Medulla oblongata (tissue), 1 donor: ENCODE measurements around the gene PTPN5.
A peak's percentile ranks its signal among the peaks of the same experiment; 100 is the strongest.

Experiments used
- DNase-seq: peaks from one replicate; pipeline ENCODE4 v3.0.0-alpha.2; 2015; ENCODE audit errors: extremely low spot score

PTPN5 gene

GRCh38 chr11:18739685-18740084, 51.9 kb downstream of the PTPN5 start:
- no peak for DNase-seq

- no peak for DNase-seq
Measured at GRCh38 chr11:18737642-18738041, 54.0 kb downstream of the PTPN5 start.

DNA sequence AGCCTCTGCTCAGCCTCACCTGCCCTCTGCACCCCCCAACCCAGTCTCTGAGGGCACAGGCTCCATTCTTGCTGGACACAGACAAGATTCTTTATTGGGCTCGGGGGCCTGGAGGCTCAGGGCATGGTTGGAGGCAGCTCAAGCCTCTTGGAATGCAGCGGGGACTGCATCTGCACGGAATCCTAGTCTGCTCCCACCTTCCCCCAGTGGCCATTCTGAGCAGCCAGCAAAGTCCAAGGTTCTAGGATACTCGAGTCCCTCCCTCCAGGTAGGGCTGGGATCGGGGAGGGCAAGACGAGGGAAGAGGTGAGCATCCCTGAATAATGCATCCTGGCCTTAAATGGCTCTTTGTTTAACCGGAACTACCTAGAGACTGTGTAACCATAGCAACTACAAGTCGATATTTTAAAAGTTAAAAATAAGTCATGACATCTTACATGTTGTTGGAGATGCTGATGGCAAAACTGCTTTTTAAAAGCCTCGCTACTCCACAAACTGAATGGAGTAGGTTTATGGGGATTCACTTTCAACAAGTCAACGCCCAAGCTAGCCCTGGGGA, 54.9 kb downstream of the PTPN5 start:
- DNase-seq, result no peak

DNA sequence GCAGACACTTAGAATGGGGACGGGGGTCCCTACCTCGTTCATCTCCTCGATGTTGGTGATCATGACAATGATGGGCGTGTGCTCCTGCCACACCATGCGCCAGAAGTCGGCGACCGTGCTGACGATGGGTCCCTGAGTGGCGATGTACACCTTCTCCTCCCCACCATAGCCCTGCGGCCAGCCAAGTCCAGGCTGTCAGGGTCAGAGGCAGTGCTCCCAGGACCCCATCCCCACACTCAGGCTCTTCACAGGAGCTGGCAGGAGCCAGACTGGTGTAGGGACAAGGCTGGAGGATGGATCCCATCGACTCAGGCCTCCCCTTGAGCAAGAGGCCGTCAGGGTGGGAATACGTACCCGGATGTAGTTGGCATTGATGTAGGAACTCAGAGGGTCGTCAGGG, 58.4 kb downstream of the PTPN5 start:
- no peak for DNase-seq

GRCh38 chr11:18731949-18732821, 59.4 kb downstream of the PTPN5 start:
- peak; percentile 74 for DNase-seq

GRCh38 chr11:18731441-18731840, 60.2 kb downstream of the PTPN5 start:
- DNase-seq, result no peak

- DNase-seq, result no peak
Measured at GRCh38 chr11:18730020-18730419, 61.6 kb downstream of the PTPN5 start.

GRCh38 chr11:18729426-18729825, 62.2 kb downstream of the PTPN5 start:
- DNase-seq, result no peak

GRCh38 chr11:18728658-18729057, 62.9 kb downstream of the PTPN5 start:
- no peak for DNase-seq

DNA sequence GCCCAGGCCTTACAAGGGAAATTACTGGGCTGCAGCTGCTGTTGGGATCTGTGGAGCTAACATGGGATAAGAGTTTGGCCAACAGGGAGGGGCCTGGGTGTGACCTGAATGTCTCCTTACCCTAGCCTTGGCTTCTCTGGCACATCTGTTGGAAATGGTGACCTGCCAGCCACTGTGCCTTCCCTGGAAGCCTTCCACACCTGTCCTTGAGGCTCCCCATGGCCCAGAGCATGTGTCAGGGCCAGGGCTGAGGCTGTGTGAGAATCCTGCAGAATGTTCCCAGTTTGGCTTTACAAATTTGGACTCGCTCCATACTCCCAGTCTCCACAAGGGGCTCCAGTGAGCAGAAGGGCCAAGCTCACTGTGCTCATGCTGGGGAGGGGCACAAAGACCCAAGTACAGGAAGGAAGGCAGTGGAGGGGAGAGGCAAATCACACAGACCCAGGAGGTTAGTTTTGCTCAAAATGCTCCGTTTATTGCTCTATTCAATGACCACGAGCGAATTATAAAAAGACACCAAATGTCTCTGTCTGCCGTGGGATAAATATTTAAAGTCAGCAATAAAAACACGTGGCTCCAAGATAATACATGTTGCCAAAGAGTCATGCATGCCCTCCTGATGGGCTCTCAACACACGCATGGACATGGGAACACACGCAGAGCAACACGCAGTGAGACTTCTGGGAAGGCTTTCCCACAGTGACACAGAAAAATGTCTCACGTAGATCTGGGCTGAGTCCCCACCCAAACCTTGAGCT, 63.9 kb downstream of the PTPN5 start:
- peak; percentile 50 for DNase-seq

GRCh38 chr11:18726040-18726439, 65.6 kb downstream of the PTPN5 start, which contains the start of gene IGSF22:
TSS of gene IGSF22 (minus strand) at chr11:18726188. CDS start at chr11:18724236, 1,952 bp downstream.
- no peak for DNase-seq

DNA sequence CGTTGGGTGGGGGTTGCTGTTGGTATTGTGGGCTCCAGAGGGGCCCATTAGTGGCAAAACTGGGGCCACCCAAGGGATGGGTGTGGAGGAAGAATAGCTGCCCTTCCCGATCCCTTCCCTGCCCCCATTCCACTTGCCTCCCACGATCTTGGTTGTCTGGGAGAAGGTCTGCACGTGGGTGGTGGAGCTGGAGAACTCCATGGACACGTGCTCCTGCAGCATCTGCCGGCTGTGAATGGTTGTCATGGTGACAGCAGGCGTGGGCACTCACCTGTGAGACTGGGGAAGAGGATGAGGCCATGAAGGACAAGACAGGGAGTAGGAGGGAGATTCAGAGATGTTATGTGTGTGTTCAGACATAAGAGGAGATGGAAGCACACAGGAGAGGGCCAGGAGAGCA, 67.6 kb downstream of the PTPN5 start:
- DNase-seq, result no peak

GRCh38 chr11:18722293-18722637, 69.3 kb downstream of the PTPN5 start:
- no peak for DNase-seq

DNA sequence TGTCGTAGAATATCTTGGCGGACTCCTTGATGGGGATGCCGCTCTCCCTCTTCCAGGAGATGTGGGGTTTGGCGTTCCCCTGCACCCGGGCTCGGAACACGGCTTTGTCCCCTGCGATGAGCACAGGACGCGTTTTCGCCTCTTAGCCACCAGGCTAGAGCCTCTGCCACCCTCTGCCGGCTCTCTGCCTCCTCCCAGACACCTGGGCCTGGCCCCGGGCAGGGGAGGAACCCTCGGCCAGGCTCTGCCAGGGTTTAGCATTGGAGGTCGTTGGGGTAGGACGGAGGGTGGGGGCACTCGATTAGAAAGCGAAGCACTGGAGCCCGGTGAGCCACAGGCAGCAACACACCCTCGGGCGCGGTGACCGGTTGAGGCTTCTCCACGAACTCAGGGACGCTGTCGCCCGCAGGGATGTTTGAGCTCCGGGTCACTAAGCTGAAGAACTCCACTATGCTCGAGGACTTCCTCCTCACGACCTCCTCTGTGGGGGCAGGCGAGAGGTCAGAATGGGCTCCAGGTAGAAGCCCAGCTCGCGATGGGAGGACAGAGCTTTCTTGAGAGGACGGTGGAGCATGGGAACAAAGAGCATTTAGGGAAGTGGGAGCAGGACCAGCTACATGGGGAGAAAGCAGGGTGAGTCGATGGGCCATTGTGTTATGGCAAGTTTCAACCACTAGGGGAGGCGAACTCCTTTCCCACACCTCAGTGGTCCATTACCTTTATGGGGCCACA, 69.9 kb downstream of the PTPN5 start:
- peak; percentile 54 for DNase-seq

- peak; percentile 78 for DNase-seq
Measured at GRCh38 chr11:18720808-18721560, 70.6 kb downstream of the PTPN5 start.

DNA sequence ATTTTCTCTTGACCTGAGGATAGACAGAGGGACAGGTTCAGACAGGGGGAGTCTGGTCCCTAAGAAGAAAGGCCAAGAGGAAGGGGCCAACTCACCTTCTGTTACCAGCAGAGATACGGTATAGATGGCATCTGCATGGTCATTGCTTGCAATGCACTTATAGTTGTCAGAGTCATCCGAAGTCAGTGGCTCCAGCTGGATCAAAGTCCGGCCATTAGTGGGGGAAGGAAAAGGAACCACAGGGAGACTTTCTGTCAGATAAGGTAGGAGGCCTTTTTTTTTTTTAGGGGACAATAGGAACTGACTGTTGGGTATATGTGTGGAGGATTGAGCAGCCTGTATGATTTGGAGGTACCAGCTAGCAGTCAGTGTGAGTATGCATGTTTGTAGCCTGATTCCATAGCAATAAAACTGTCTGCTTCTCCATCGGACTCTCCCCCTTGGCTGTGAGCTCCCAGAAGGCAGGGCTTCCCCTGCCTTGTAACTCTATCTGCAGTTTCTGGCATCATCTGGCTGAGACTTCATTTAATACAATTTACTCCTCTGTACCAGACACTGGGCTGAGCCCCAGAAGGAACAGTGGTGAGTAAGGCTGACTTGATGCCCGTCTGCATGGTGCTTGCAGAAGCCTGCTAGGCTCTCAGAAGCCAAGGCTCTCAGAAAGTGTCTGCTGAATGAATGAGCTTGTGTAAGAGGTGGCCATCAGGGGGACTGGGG, 71.3 kb downstream of the PTPN5 start:
- DNase-seq, result peak; percentile 46

DNA sequence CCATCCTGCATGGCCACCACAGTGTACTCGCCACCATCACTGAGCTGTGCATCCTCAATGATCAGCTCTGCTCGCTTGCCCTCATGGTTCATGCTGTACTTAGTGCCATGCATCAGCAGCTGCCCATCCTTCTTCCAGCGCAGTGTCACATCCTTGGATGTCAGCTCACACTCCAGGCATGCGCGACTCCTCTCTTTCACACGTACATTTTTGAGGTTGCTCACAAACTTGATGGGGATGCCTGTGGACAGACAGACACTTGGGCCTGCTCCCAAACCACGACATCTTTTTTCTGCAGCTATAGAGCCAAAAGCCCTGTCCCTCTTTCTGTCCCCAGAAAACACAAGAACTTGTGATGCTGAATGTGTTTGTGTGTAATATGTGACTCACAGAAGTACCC, 76.1 kb downstream of the PTPN5 start:
- DNase-seq, result no peak

DNA sequence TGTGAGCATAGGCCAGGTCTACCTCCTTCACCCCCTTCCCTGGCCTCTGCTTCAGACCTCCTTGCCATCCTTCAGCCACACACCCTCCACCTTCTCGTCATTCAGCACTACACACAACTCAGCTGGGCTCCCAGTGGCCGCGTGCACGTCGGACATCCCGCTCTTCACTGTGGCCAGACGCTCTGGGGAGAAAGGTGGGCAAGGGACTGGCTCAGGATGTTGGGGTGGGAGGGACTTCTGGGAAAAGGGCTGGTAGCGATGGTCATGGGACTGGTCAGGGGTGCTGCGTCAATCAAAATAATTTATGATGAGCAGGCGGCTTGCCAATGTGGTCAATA, 77.2 kb downstream of the PTPN5 start:
- no peak for DNase-seq

DNA sequence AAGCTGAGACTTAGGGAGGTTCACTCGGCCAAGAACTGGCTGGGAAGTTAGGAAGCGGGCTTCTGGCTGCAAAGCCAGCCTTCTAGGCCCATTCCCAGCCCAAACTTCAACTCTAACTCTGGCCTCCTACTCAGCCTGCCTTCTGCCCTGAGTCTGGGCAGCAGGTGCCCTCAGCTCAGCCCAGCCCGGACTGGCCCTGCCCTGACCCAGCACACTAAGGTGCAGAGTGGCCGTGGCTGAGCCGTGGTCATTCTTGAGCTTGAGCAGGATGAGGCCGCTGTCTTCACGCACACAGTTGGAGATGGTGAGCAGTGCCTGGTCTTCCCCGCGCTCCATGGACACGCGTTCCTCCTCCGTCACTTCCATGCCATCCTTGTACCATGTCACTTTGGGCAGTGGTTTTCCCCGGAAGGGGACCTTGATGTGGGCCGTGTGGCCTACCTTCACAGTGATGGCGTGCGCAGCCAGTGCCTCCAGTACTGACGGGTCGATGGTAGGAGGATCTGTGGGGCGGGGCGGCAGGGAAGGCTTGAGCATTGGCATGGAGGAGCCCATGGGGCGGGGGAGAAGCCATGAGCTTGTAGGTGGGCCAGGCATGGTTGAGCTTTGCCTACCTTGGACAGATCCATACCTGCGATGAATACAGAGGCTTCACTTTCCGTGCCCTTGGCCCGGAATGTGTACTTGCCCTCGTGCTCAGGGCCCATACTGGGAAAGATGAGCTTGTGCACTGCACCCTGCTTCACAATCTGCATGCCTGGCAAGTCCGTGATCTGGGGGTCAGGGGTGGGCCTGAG, 77.8 kb downstream of the PTPN5 start:
- DNase-seq, result no peak

DNA sequence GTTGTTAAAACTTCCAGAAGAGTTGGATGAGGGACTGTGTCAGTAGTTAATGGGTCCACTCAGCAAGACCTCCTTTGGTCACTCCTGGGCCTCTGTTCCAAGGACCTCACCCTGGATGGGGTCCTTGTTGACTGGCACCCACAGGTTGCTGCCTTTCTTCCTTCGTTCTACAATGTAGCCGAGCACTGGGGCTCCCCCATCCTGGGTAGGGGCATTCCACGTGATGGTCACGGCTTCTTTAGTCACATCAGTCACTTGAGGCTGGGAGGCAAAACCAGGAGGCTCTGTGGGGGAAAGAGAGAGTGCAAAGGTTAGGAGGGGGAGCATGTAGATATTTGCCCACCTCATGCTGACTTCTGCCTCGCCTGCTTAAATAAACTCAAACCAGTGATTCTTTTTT, 81.1 kb downstream of the PTPN5 start:
- DNase-seq, result no peak
